Activated naive CD8-positive, alpha-beta T cell treated with anti-CD3 and anti-CD28 coated beads, Interleukin-2, amount 50 U/mL, for 24 hours (primary cell): Measurements from ENCODE around the gene KRTAP10-9.
"Not testable (repeated sequence)": the region's sequence is repeated elsewhere in the genome, so short reads cannot be mapped to it uniquely, and the experiment has no call there.

ENCODE experiments used
- ATAC-seq: fragments of 150-1000 bp; cut with Tn5 transposase; one replicate; pipeline ENCODE4 v1.10.0; 2021
- DNase-seq: peaks from one replicate; pipeline ENCODE4 v3.0.0; 2021
- H3K27ac Mint-ChIP-seq: one replicate; pipeline ENCODE4 v1.8.0; 2021; ENCODE audit warnings: mild to moderate bottlenecking, mixed read lengths
- H3K27me3 Mint-ChIP-seq: one replicate; pipeline ENCODE4 v1.8.0; 2021; ENCODE audit warnings: mixed read lengths
- H3K36me3 Mint-ChIP-seq: one replicate; pipeline ENCODE4 v1.8.0; 2021; ENCODE audit warnings: low read depth, mixed read lengths
- H3K4me1 Mint-ChIP-seq: one replicate; pipeline ENCODE4 v1.8.0; 2021; ENCODE audit warnings: mixed read lengths
- H3K4me3 Mint-ChIP-seq: one replicate; pipeline ENCODE4 v1.8.0; 2021; ENCODE audit warnings: mild to moderate bottlenecking, moderate library complexity, mixed read lengths
- H3K9me3 Mint-ChIP-seq: one replicate; pipeline ENCODE4 v1.8.0; 2021; ENCODE audit warnings: mixed read lengths

The KRTAP10-9 gene

GRCh38 chr21:44650973-44651675 lies 24.2 kb downstream of the KRTAP10-9 start:
- no peaks in the 10 kb centered on the region for H3K27me3 Mint-ChIP-seq

GRCh38 chr21:44653123-44653522 lies 26.2 kb downstream of the KRTAP10-9 start:
- DNase-seq (no peak), ATAC-seq (no peak)
- peaks cover 17% of the 10 kb centered on the region for H3K9me3 Mint-ChIP-seq
- H3K4me3 Mint-ChIP-seq: no peak overlapping the region
- H3K36me3 Mint-ChIP-seq: peaks cover 6% of the 10 kb centered on the region
- peaks cover 37% of the 10 kb centered on the region for H3K4me1 Mint-ChIP-seq
- H3K27me3 Mint-ChIP-seq: no peaks in the 10 kb centered on the region
- no peak overlapping the region for H3K27ac Mint-ChIP-seq

More at GRCh38 chr21:44650973-44651675, 24.2 kb downstream of the KRTAP10-9 start:
- Mint-ChIP-seq H3K9me3 (peaks cover 4% of the 10 kb centered on the region), H3K4me3 (no peak overlapping the region), H3K36me3 (no peaks in the 10 kb centered on the region), H3K4me1 (peaks cover 18% of the 10 kb centered on the region), H3K27ac (no peak overlapping the region)
- ATAC-seq: no peak
- DNase-seq: no peak

- no peak overlapping the region for H3K27ac Mint-ChIP-seq
- peak; percentile 26 for ATAC-seq
- peaks cover 45% of the 10 kb centered on the region for H3K4me1 Mint-ChIP-seq
- H3K4me3 Mint-ChIP-seq: no peak overlapping the region
- H3K36me3 Mint-ChIP-seq: peaks cover 6% of the 10 kb centered on the region
- DNase-seq: peak; percentile 31
- H3K27me3 Mint-ChIP-seq: no peaks in the 10 kb centered on the region
- H3K9me3 Mint-ChIP-seq: peaks cover 17% of the 10 kb centered on the region
Measured at GRCh38 chr21:44653656-44654575, 27.0 kb downstream of the KRTAP10-9 start.

- Mint-ChIP-seq H3K4me1 (peaks cover 53% of the 10 kb centered on the region), H3K27me3 (no peaks in the 10 kb centered on the region), H3K4me3 (no peak within 1 kb of the TSS), H3K9me3 (peaks cover 17% of the 10 kb centered on the region), H3K36me3 (peaks cover 6% of the 10 kb centered on the region), H3K27ac (no peak within 1 kb of the TSS)
- DNase-seq (no peak), ATAC-seq (no peak)
Measured at GRCh38 chr21:44654576-44655175, 27.8 kb downstream of the KRTAP10-9 start, which contains the start of gene KRTAP12-4. Gene KRTAP12-4, minus strand, starts transcription at chr21:44654659. Its CDS starts 45 bp downstream, at chr21:44654614.

- DNase-seq (no peak), ATAC-seq (no peak)
- H3K4me1 Mint-ChIP-seq: peaks cover 54% of the 10 kb centered on the region
- H3K36me3 Mint-ChIP-seq: peaks cover 6% of the 10 kb centered on the region
- peaks cover 23% of the 10 kb centered on the region for H3K9me3 Mint-ChIP-seq
- H3K4me3 Mint-ChIP-seq: no peak overlapping the region
- H3K27me3 Mint-ChIP-seq: no peaks in the 10 kb centered on the region
- H3K27ac Mint-ChIP-seq: no peak overlapping the region
Measured at GRCh38 chr21:44656868-44657267, 30.0 kb downstream of the KRTAP10-9 start.

- Mint-ChIP-seq H3K36me3 (peaks cover 6% of the 10 kb centered on the region), H3K27ac (peak within 1 kb of the TSS; percentile 72)
Measured at GRCh38 chr21:44657635-44658540, 31.0 kb downstream of the KRTAP10-9 start, which contains the start of gene KRTAP12-3. Gene KRTAP12-3, plus strand, starts transcription at chr21:44657932. Its CDS starts 48 bp downstream, at chr21:44657980.

GRCh38 chr21:44658541-44658910 lies 31.6 kb downstream of the KRTAP10-9 start:
- H3K4me1 Mint-ChIP-seq: peaks cover 53% of the 10 kb centered on the region
- peaks cover 6% of the 10 kb centered on the region for H3K36me3 Mint-ChIP-seq
- H3K27me3 Mint-ChIP-seq: no peaks in the 10 kb centered on the region
- H3K9me3 Mint-ChIP-seq: peaks cover 32% of the 10 kb centered on the region
- peak overlapping the region; percentile 62 for H3K4me3 Mint-ChIP-seq
- DNase-seq (no peak), ATAC-seq (no peak)
- peak overlapping the region; percentile 72 for H3K27ac Mint-ChIP-seq

More at GRCh38 chr21:44657635-44658540, 31.0 kb downstream of the KRTAP10-9 start, which contains the start of gene KRTAP12-3:
- H3K4me1 Mint-ChIP-seq: peaks cover 54% of the 10 kb centered on the region
- peaks cover 31% of the 10 kb centered on the region for H3K9me3 Mint-ChIP-seq
- H3K27me3 Mint-ChIP-seq: no peaks in the 10 kb centered on the region
- ATAC-seq (peak; percentile 38), DNase-seq (no peak)
- peak within 1 kb of the TSS; percentile 62 for H3K4me3 Mint-ChIP-seq

- Mint-ChIP-seq H3K27ac (peak overlapping the region; percentile 72), H3K27me3 (no peaks in the 10 kb centered on the region), H3K4me1 (peaks cover 48% of the 10 kb centered on the region), H3K9me3 (peaks cover 32% of the 10 kb centered on the region), H3K36me3 (peaks cover 6% of the 10 kb centered on the region), H3K4me3 (no peak overlapping the region)
- DNase-seq (no peak), ATAC-seq (no peak)
Measured at GRCh38 chr21:44658913-44659595, 32.2 kb downstream of the KRTAP10-9 start.

GRCh38 chr21:44661567-44661966 lies 34.7 kb downstream of the KRTAP10-9 start:
- peaks cover 33% of the 10 kb centered on the region for H3K4me1 Mint-ChIP-seq
- not testable (repeated sequence) for DNase-seq, H3K27me3 Mint-ChIP-seq, H3K27ac Mint-ChIP-seq, H3K36me3 Mint-ChIP-seq, ATAC-seq, H3K4me3 Mint-ChIP-seq
- H3K9me3 Mint-ChIP-seq: peaks cover 24% of the 10 kb centered on the region

GRCh38 chr21:44664691-44665090 lies 37.8 kb downstream of the KRTAP10-9 start:
- peaks cover 2% of the 10 kb centered on the region for H3K4me1 Mint-ChIP-seq
- no peak overlapping the region for H3K4me3 Mint-ChIP-seq
- no peak overlapping the region for H3K27ac Mint-ChIP-seq
- ATAC-seq (no peak), DNase-seq (no peak)
- H3K27me3 Mint-ChIP-seq: peaks cover 2% of the 10 kb centered on the region
- H3K36me3 Mint-ChIP-seq: no peaks in the 10 kb centered on the region
- peaks cover 28% of the 10 kb centered on the region for H3K9me3 Mint-ChIP-seq

GRCh38 chr21:44666401-44667320 lies 39.8 kb downstream of the KRTAP10-9 start, which contains the start of gene KRTAP12-2:
Gene KRTAP12-2, minus strand, starts transcription at chr21:44666927. Its CDS starts 41 bp downstream, at chr21:44666886.
- ATAC-seq (no peak), DNase-seq (no peak)
- Mint-ChIP-seq H3K4me1 (peaks cover 3% of the 10 kb centered on the region), H3K4me3 (no peak within 1 kb of the TSS), H3K27ac (no peak within 1 kb of the TSS), H3K9me3 (peaks cover 25% of the 10 kb centered on the region), H3K36me3 (no peaks in the 10 kb centered on the region), H3K27me3 (peaks cover 2% of the 10 kb centered on the region)

- Mint-ChIP-seq H3K4me1 (peaks cover 3% of the 10 kb centered on the region), H3K9me3 (peaks cover 17% of the 10 kb centered on the region), H3K4me3 (no peak overlapping the region), H3K27ac (no peak overlapping the region), H3K36me3 (peaks cover 2% of the 10 kb centered on the region), H3K27me3 (peaks cover 2% of the 10 kb centered on the region)
- no peak for ATAC-seq
- DNase-seq: no peak
Measured at GRCh38 chr21:44667612-44668011, 40.7 kb downstream of the KRTAP10-9 start.
